WTC11 (cell line): Measurements from ENCODE around the gene FHOD1. TPM values are rescaled to one million over a fixed set of nuclear protein-coding genes. Genes with fewer than 3 reads are reported as not detected.

Experiments used
- ATAC-seq: fragments of 200-7000 bp; cut with Tn5 transposase; 2 replicates; pipeline ENCODE4 v1.10.0; 2021; ENCODE audit warnings: mild to moderate bottlenecking, moderate library complexity
- CTCF ChIA-PET: fragments of 300-600 bp; sonication (Branson Sonifier 250); formaldehyde crosslinking; loops from one replicate; lab custom pipeline; 2021; ENCODE audit warnings: antibody characterized with exemption; lab: Charles Lee
- POLR2A ChIA-PET: fragments of 350-600 bp; sonication (Branson Sonifier 250); formaldehyde crosslinking; loops from one replicate; lab custom pipeline; 2021; ENCODE audit warnings: antibody characterized with exemption; lab: Charles Lee
- DNase-seq: peaks from one replicate; pipeline ENCODE4 v3.0.0; 2021; ENCODE audit warnings: low spot score
- H3K27ac Mint-ChIP-seq: 2 replicates; pipeline ENCODE4 v1.8.0; 2021; ENCODE audit warnings: mixed read lengths
- H3K27me3 Mint-ChIP-seq: 2 replicates; pipeline ENCODE4 v1.8.0; 2021; ENCODE audit warnings: low read depth, mild to moderate bottlenecking, moderate library complexity, mixed read lengths
- H3K36me3 Mint-ChIP-seq: 2 replicates; pipeline ENCODE4 v1.8.0; 2021; ENCODE audit warnings: mixed read lengths
- H3K4me1 Mint-ChIP-seq: 2 replicates; pipeline ENCODE4 v1.8.0; 2022; ENCODE audit warnings: mixed read lengths
- H3K4me3 Mint-ChIP-seq: 2 replicates; pipeline ENCODE4 v1.8.0; 2021; ENCODE audit warnings: mild to moderate bottlenecking, moderate library complexity, mixed read lengths
- H3K9me3 Mint-ChIP-seq: 2 replicates; pipeline ENCODE4 v1.8.0; 2021; ENCODE audit warnings: mixed read lengths
- AFF4 ChIP-seq: sonication (generic); formaldehyde crosslinking; IDR thresholded peaks from 2 replicates; pipeline ENCODE4 v1.8.1; 2023; ENCODE audit warnings: mild to moderate bottlenecking, missing genetic modification reagents, borderline replicate concordance
- ATF1 ChIP-seq: sonication (generic); formaldehyde crosslinking; IDR thresholded peaks from 2 replicates; pipeline ENCODE4 v1.8.1; 2023; ENCODE audit warnings: mild to moderate bottlenecking, moderate library complexity, missing genetic modification reagents
- ATF6 ChIP-seq: sonication (generic); formaldehyde crosslinking; IDR thresholded peaks from 2 replicates; pipeline ENCODE4 v1.8.1; 2023; ENCODE audit warnings: mild to moderate bottlenecking, missing genetic modification reagents
- CREB1 ChIP-seq: sonication (generic); formaldehyde crosslinking; IDR thresholded peaks from 2 replicates; pipeline ENCODE4 v1.8.0; 2023; ENCODE audit warnings: mild to moderate bottlenecking, missing genetic modification reagents
- E2F5 ChIP-seq: sonication (generic); formaldehyde crosslinking; IDR thresholded peaks from 2 replicates; pipeline ENCODE4 v1.8.1; 2022; ENCODE audit warnings: mild to moderate bottlenecking, moderate library complexity, missing genetic modification reagents
- EMX1 ChIP-seq: fragments of 250-450 bp; sonication (Bioruptor Pico); IDR thresholded peaks from 2 replicates; pipeline ENCODE4 v1.8.0; 2021; ENCODE audit warnings: mild to moderate bottlenecking
- FOXP1 ChIP-seq: sonication (generic); formaldehyde crosslinking; IDR thresholded peaks from 2 replicates; pipeline ENCODE4 v1.8.0; 2022; ENCODE audit warnings: missing genetic modification reagents, mild to moderate bottlenecking, moderate library complexity, borderline replicate concordance
- GABPB1 ChIP-seq: sonication (generic); formaldehyde crosslinking; IDR thresholded peaks from 2 replicates; pipeline ENCODE4 v1.8.1; 2023; ENCODE audit warnings: mild to moderate bottlenecking, missing genetic modification reagents
- PREB ChIP-seq: sonication (generic); formaldehyde crosslinking; IDR thresholded peaks from 2 replicates; pipeline ENCODE4 v1.8.1; 2022; ENCODE audit warnings: mild to moderate bottlenecking, missing genetic modification reagents, moderate library complexity, borderline replicate concordance
- RELA ChIP-seq: sonication (generic); formaldehyde crosslinking; IDR thresholded peaks from 2 replicates; pipeline ENCODE4 v1.8.1; 2022; ENCODE audit warnings: missing genetic modification reagents, mild to moderate bottlenecking, borderline replicate concordance
- STAT6 ChIP-seq: sonication (generic); formaldehyde crosslinking; conservative IDR thresholded peaks from 2 replicates; pipeline ENCODE4 v1.8.1; 2023; ENCODE audit warnings: mild to moderate bottlenecking, low read depth, missing genetic modification reagents, moderate library complexity
- TCF7 ChIP-seq: sonication (generic); formaldehyde crosslinking; IDR thresholded peaks from 2 replicates; pipeline ENCODE4 v1.8.0; 2022; ENCODE audit warnings: mild to moderate bottlenecking, low read depth, missing genetic modification reagents, moderate library complexity
- ZNF671 ChIP-seq: fragments of 250-450 bp; sonication (Bioruptor Pico); IDR thresholded peaks from 2 replicates; pipeline ENCODE4 v1.8.0; 2021; ENCODE audit warnings: mild to moderate bottlenecking
- total RNA-seq: library from RNA; stranded (reverse); gene quantifications from 3 replicates; pipeline ENCODE4 v1.2.3, GENCODE V29; 2021
- TF ChIP-seq, protein P1 (sequence below): sonication (generic); formaldehyde crosslinking; IDR thresholded peaks from 2 replicates; pipeline ENCODE4 v1.8.0; 2022; ENCODE audit warnings: mild to moderate bottlenecking, missing genetic modification reagents
- TF ChIP-seq, protein P2 (sequence below): sonication (generic); formaldehyde crosslinking; IDR thresholded peaks from 2 replicates; pipeline ENCODE4 v1.8.1; 2022; ENCODE audit warnings: low read depth, missing genetic modification reagents, borderline replicate concordance
- TF ChIP-seq, protein P3 (sequence below): sonication (generic); formaldehyde crosslinking; IDR thresholded peaks from 2 replicates; pipeline ENCODE4 v1.8.1; 2022; ENCODE audit warnings: low read depth, mild to moderate bottlenecking, moderate library complexity, missing genetic modification reagents, borderline replicate concordance
- TF ChIP-seq, protein P4 (sequence below): sonication (generic); formaldehyde crosslinking; IDR thresholded peaks from 2 replicates; pipeline ENCODE4 v1.8.1; 2023; ENCODE audit warnings: mild to moderate bottlenecking, missing genetic modification reagents, moderate library complexity

FHOD1 gene
- total RNA-seq, 1 experiment from 2014 or later: 81.3 TPM

DNA sequence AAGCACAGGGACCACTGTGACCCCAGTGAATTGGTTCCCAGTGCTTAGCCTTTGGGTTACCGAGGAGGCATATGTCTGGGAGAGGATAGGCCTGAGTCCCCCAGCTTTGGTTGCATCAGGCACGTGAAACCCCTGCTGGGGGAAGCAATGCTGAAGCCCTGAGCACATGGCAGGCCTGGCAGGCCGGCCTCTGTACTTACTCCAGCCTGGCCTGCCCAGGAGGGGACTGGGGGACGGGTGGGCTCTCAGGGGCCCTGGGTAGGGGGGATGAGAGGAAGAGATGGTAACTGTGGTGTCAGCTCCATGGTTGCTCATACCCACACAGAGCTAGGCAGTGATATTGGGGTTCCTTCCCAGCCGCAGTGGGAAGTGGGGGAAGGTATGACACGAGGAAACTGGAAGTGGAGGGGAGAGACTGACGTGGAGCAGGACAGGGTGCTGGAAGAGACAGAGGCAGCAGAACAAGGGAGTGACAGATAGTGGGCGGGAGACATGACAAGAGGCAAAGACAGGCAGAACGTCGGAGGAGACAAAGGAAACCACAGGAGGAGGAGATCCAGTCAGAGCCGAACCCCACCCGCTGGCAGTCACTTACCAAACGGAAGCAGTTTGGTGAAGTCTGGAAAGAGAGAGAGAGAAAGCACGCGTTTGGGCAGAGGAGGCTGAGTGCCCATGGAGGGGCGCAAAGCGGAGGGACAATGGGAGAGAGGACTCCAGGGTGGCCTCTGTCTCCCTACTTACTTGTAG, 11.3 kb downstream of the FHOD1 start (continued):
- TF ChIP-seq, protein P1, sequence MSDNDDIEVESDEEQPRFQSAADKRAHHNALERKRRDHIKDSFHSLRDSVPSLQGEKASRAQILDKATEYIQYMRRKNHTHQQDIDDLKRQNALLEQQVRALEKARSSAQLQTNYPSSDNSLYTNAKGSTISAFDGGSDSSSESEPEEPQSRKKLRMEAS (CRISPR knock-in tag): no peak

GRCh38 chr16:67234180-67234597, 13.1 kb downstream of the FHOD1 start:
- H3K4me1 Mint-ChIP-seq: peaks cover 10% of the 10 kb centered on the region
- H3K9me3 Mint-ChIP-seq: no peaks in the 10 kb centered on the region
- ATAC-seq: no peak
- ChIA-PET POLR2A (interaction anchor here (1.0 kb wide), 1 partner anchor 13 kb away, joined by 3 read pairs; no protein-coding TSS in a partner anchor), CTCF (interaction anchor here (3.7 kb wide), 1 partner anchor 12 kb away, joined by 15 read pairs; the partner anchor contains the start of gene FHOD1)
- DNase-seq: no peak
- no peak for TF ChIP-seq E2F5 (CRISPR knock-in tag)
- TF ChIP-seq, protein P2, sequence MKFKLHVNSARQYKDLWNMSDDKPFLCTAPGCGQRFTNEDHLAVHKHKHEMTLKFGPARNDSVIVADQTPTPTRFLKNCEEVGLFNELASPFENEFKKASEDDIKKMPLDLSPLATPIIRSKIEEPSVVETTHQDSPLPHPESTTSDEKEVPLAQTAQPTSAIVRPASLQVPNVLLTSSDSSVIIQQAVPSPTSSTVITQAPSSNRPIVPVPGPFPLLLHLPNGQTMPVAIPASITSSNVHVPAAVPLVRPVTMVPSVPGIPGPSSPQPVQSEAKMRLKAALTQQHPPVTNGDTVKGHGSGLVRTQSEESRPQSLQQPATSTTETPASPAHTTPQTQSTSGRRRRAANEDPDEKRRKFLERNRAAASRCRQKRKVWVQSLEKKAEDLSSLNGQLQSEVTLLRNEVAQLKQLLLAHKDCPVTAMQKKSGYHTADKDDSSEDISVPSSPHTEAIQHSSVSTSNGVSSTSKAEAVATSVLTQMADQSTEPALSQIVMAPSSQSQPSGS (CRISPR knock-in tag): no peak
- TF ChIP-seq FOXP1 (CRISPR knock-in tag): no peak
- TF ChIP-seq, protein P3, sequence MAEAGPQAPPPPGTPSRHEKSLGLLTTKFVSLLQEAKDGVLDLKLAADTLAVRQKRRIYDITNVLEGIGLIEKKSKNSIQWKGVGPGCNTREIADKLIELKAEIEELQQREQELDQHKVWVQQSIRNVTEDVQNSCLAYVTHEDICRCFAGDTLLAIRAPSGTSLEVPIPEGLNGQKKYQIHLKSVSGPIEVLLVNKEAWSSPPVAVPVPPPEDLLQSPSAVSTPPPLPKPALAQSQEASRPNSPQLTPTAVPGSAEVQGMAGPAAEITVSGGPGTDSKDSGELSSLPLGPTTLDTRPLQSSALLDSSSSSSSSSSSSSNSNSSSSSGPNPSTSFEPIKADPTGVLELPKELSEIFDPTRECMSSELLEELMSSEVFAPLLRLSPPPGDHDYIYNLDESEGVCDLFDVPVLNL (CRISPR knock-in tag): no peak
- no peak for TF ChIP-seq GABPB1 (CRISPR knock-in tag)
- TF ChIP-seq ZNF671: no peak
- no peak for TF ChIP-seq ATF1 (CRISPR knock-in tag)
- TF ChIP-seq ATF6 (CRISPR knock-in tag): no peak
- TF ChIP-seq STAT6 (CRISPR knock-in tag): no peak
- TF ChIP-seq TCF7: no peak
- TF ChIP-seq PREB (CRISPR knock-in tag): no peak
- no peak for TF ChIP-seq RELA (CRISPR knock-in tag)
- TF ChIP-seq EMX1 (CRISPR knock-in tag): no peak
- TF ChIP-seq, protein P4, sequence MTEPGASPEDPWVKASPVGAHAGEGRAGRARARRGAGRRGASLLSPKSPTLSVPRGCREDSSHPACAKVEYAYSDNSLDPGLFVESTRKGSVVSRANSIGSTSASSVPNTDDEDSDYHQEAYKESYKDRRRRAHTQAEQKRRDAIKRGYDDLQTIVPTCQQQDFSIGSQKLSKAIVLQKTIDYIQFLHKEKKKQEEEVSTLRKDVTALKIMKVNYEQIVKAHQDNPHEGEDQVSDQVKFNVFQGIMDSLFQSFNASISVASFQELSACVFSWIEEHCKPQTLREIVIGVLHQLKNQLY: no peak
- TF ChIP-seq AFF4 (CRISPR knock-in tag): no peak
- no peak for TF ChIP-seq CREB1 (CRISPR knock-in tag)
- peaks cover 43% of the 10 kb centered on the region for H3K36me3 Mint-ChIP-seq
- H3K27me3 Mint-ChIP-seq: no peaks in the 10 kb centered on the region
- no peak overlapping the region for H3K27ac Mint-ChIP-seq
- H3K4me3 Mint-ChIP-seq: no peak overlapping the region
